Measurements from ENCODE around the gene NEU1. TPM values are rescaled to one million over a fixed set of nuclear protein-coding genes. Genes with fewer than 3 reads are reported as not detected.

Gene NEU1
- total RNA-seq, 1 experiment from 2014 or later: 34.3 TPM

GRCh38 chr6:31850765-31851484 is 11.7 kb downstream of the NEU1 start:
- CTCF ChIA-PET: no interaction called here
- intact Hi-C loops (cut with micrococcal nuclease; ENCODE audit: unreplicated experiment): no loop called here
- BruUV-seq (replicated peaks): no TSS peak
- Histone ChIP-seq H3K27me3 (replicated peaks; ENCODE audit: insufficient read depth, low read depth, low read length, poor library complexity) (no peaks in the 10 kb centered on the region), H3K36me3 (ENCODE audit: insufficient read depth, low read length, poor library complexity, severe bottlenecking) (no peaks in the 10 kb centered on the region), H3K4me1 (ENCODE audit: insufficient read depth, low read length, poor library complexity, severe bottlenecking) (no peaks in the 10 kb centered on the region), H3K4me3 (ENCODE audit: low read depth, low read length, poor library complexity, severe bottlenecking) (no peak overlapping the region), H3K9me3 (ENCODE audit: low read depth, low read length, poor library complexity, severe bottlenecking) (no peaks in the 10 kb centered on the region), H3K27ac (ENCODE audit: low read depth, low read length, poor library complexity, severe bottlenecking) (no peak overlapping the region)
- no peak for DNase-seq (ENCODE audit: low spot score)
- TF ChIP-seq EZH2 (IDR thresholded peaks at IDR 0.05; ENCODE audit: borderline replicate concordance, low read depth, low read length, poor library complexity, severe bottlenecking): no peak
- TF ChIP-seq CTCF (conservative IDR thresholded peaks at IDR 0.05; ENCODE audit: low read depth, low read length): no peak
- POLR2A ChIA-PET (ENCODE audit: low non-redundant PET): no interaction called here

DNA sequence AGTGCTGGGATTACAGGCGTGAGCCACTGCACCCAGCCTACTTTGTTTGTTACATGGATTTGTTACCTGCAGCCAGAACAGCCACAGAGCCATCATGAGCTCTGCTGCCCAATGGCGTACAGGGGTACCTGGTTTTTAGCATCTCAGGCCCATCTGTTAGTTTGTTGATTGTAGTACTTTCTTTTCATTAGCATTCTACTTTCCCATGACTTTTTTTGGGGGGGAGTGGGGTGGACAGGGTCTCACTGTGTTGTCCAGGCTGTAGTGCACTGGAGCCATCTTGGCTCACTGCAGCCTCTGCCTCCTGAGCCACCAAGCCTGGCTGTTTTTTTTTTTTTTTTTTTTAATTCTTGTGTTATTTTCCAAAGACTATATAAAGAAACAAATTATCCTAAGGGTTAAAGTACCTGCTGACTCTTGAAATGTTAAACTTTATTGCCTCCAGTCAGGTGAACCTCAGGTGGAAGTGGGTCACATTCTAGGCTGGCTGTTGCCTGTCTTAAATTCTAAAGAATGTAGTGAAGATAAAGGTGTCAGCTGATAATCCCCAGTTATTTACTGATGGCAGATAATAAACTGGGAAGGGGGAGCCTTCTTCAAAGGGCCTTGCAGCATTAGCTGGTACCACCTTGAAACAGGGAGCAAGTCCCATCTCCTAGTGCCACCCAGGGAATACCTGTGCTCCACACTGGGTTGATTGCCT is 15.2 kb downstream of the NEU1 start:
- H3K9me3 ChIP-seq (ENCODE audit: low read depth, low read length, poor library complexity, severe bottlenecking): no peaks in the 10 kb centered on the region
- BruUV-seq (replicated peaks): no TSS peak
- intact Hi-C loops (cut with micrococcal nuclease; ENCODE audit: unreplicated experiment): no loop called here
- POLR2A ChIA-PET (ENCODE audit: low non-redundant PET): interaction anchor here (0.5 kb wide), 1 partner anchor 195 kb away, joined by 5 read pairs; no protein-coding TSS in a partner anchor
- no peak overlapping the region for H3K27ac ChIP-seq (ENCODE audit: low read depth, low read length, poor library complexity, severe bottlenecking)
- CTCF ChIA-PET: no interaction called here
- no peak for TF ChIP-seq EZH2 (IDR thresholded peaks at IDR 0.05; ENCODE audit: borderline replicate concordance, low read depth, low read length, poor library complexity, severe bottlenecking)
- no peak for TF ChIP-seq CTCF (conservative IDR thresholded peaks at IDR 0.05; ENCODE audit: low read depth, low read length)
- H3K27me3 ChIP-seq (replicated peaks; ENCODE audit: insufficient read depth, low read depth, low read length, poor library complexity): no peaks in the 10 kb centered on the region
- no peaks in the 10 kb centered on the region for H3K4me1 ChIP-seq (ENCODE audit: insufficient read depth, low read length, poor library complexity, severe bottlenecking)
- DNase-seq (ENCODE audit: low spot score): no peak
- H3K36me3 ChIP-seq (ENCODE audit: insufficient read depth, low read length, poor library complexity, severe bottlenecking): no peaks in the 10 kb centered on the region
- H3K4me3 ChIP-seq (ENCODE audit: low read depth, low read length, poor library complexity, severe bottlenecking): no peak overlapping the region

- CTCF ChIA-PET: no interaction called here
These were observed 18.1 kb downstream of the NEU1 start for GRCh38 chr6:31844507-31844906.

More at GRCh38 chr6:31844507-31844906, 18.1 kb downstream of the NEU1 start:
- H3K9me3 ChIP-seq (ENCODE audit: low read depth, low read length, poor library complexity, severe bottlenecking): no peaks in the 10 kb centered on the region
- H3K36me3 ChIP-seq (ENCODE audit: insufficient read depth, low read length, poor library complexity, severe bottlenecking): peaks cover 17% of the 10 kb centered on the region
- H3K4me3 ChIP-seq (ENCODE audit: low read depth, low read length, poor library complexity, severe bottlenecking): no peak overlapping the region
- no peaks in the 10 kb centered on the region for H3K27me3 ChIP-seq (replicated peaks; ENCODE audit: insufficient read depth, low read depth, low read length, poor library complexity)
- H3K27ac ChIP-seq (ENCODE audit: low read depth, low read length, poor library complexity, severe bottlenecking): no peak overlapping the region
- BruUV-seq (replicated peaks): no TSS peak
- no peaks in the 10 kb centered on the region for H3K4me1 ChIP-seq (ENCODE audit: insufficient read depth, low read length, poor library complexity, severe bottlenecking)
- no peak for DNase-seq (ENCODE audit: low spot score)
- TF ChIP-seq EZH2 (IDR thresholded peaks at IDR 0.05; ENCODE audit: borderline replicate concordance, low read depth, low read length, poor library complexity, severe bottlenecking): no peak
- no peak for TF ChIP-seq CTCF (conservative IDR thresholded peaks at IDR 0.05; ENCODE audit: low read depth, low read length)
- POLR2A ChIA-PET (ENCODE audit: low non-redundant PET): no interaction called here
- intact Hi-C loops (cut with micrococcal nuclease; ENCODE audit: unreplicated experiment): no loop called here

Data from A673 (cell line).